Mammary epithelial cell (primary cell): ENCODE measurements around the gene POLE3.
"Not testable (repeated sequence)": the region's sequence is repeated elsewhere in the genome, so short reads cannot be mapped to it uniquely, and the experiment has no call there.

ENCODE experiments used
- EZH2 ChIP-seq: IDR thresholded peaks from 2 replicates; pipeline ENCODE4 v1.6.1; 2012; ENCODE audit warnings: low read length, inconsistent platforms, borderline replicate concordance
- TF ChIP-seq, protein P1 (sequence below), 2 donors: IDR thresholded peaks in 1 of 2; conservative IDR thresholded peaks in 1 of 2; 2 replicates each; pipeline ENCODE4 v1.5.1; 2011 to 2012; ENCODE audit warnings: inconsistent platforms in 2 of 2, low read length in 2 of 2, mild to moderate bottlenecking in 2 of 2, control low read depth in 1 of 2, low read depth in 1 of 2; ENCODE audit not compliant: insufficient read depth in 1 of 2; ENCODE audit errors: extremely low read depth in 1 of 2

DNA sequence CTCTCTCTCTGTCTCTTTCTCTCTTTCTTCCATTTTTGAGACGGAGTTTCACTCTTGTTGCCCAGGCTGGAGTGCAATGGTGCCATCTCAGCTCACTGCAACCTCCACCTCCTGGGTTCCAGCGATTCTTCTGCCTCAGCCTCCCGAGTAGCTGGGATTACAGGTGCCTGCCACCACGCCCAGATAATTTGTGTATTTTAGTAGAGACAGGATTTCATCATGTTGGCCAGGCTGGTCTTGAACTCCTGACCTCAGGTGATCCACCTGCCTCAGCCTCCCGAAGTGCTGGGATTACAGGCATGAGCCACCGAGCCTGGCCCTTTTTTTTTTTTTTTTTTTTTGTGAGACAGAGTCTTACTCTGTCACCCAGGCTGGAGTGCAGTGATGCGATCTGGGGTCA lies 29.0 kb downstream of the POLE3 start:
- TF ChIP-seq, protein P1, sequence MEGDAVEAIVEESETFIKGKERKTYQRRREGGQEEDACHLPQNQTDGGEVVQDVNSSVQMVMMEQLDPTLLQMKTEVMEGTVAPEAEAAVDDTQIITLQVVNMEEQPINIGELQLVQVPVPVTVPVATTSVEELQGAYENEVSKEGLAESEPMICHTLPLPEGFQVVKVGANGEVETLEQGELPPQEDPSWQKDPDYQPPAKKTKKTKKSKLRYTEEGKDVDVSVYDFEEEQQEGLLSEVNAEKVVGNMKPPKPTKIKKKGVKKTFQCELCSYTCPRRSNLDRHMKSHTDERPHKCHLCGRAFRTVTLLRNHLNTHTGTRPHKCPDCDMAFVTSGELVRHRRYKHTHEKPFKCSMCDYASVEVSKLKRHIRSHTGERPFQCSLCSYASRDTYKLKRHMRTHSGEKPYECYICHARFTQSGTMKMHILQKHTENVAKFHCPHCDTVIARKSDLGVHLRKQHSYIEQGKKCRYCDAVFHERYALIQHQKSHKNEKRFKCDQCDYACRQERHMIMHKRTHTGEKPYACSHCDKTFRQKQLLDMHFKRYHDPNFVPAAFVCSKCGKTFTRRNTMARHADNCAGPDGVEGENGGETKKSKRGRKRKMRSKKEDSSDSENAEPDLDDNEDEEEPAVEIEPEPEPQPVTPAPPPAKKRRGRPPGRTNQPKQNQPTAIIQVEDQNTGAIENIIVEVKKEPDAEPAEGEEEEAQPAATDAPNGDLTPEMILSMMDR (conservative IDR thresholded peaks at IDR 0.05 in 1 of 2, IDR thresholded peaks at IDR 0.05 in 1 of 2; ENCODE audit: extremely low read depth in 1 of 2, insufficient read depth in 1 of 2, low read depth in 1 of 2, low read length in 2 of 2), result not testable (repeated sequence)
- not testable (repeated sequence) for TF ChIP-seq EZH2
